H9 (cell line): Measurements from ENCODE around the gene VEZF1. TPM values are rescaled to one million over a fixed set of nuclear protein-coding genes. Genes with fewer than 3 reads are reported as not detected.

Experiments used
- DNase-seq: peaks from one replicate; pipeline ENCODE4 v3.0.0-alpha.2; 2017
- H2AFZ ChIP-seq: one replicate; pipeline ENCODE4 v1.6.1; 2013; ENCODE audit warnings: mild to moderate bottlenecking, low read length, control low read depth, moderate library complexity
- H2AK5ac ChIP-seq: 2 replicates; pipeline ENCODE4 v1.6.1; 2013; ENCODE audit warnings: low read length, control low read depth, mixed read lengths; ENCODE audit not compliant: insufficient read length
- H2BK120ac ChIP-seq: one replicate; pipeline ENCODE4 v1.6.1; 2013; ENCODE audit warnings: low read depth, mild to moderate bottlenecking, low read length, control low read depth, inconsistent platforms; ENCODE audit not compliant: poor library complexity, severe bottlenecking
- H2BK12ac ChIP-seq: 2 replicates; pipeline ENCODE4 v1.6.1; 2013; ENCODE audit warnings: low read length, control low read depth, mixed read lengths, low read depth; ENCODE audit not compliant: insufficient read length
- H2BK15ac ChIP-seq: 2 replicates; pipeline ENCODE4 v1.6.1; 2013; ENCODE audit warnings: low read depth, low read length, control low read depth
- H2BK20ac ChIP-seq: one replicate; pipeline ENCODE4 v1.6.1; 2013; ENCODE audit warnings: low read depth, mild to moderate bottlenecking, low read length, control low read depth, inconsistent platforms; ENCODE audit not compliant: poor library complexity, severe bottlenecking
- H2BK5ac ChIP-seq: 2 replicates; pipeline ENCODE4 v1.6.1; 2013; ENCODE audit warnings: low read length, control low read depth, mixed read lengths; ENCODE audit not compliant: insufficient read length
- H3K14ac ChIP-seq: 2 replicates; pipeline ENCODE4 v1.6.1; 2013; ENCODE audit warnings: low read length, control low read depth; ENCODE audit not compliant: insufficient read depth
- H3K18ac ChIP-seq: 2 replicates; pipeline ENCODE4 v1.6.1; 2013; ENCODE audit warnings: low read depth, mild to moderate bottlenecking, mixed read lengths, low read length, control low read depth; ENCODE audit not compliant: insufficient read length
- H3K23ac ChIP-seq: 2 replicates; pipeline ENCODE4 v1.6.1; 2013; ENCODE audit warnings: low read length, control low read depth, mixed read lengths, low read depth; ENCODE audit not compliant: insufficient read length
- H3K23me2 ChIP-seq: 2 replicates; pipeline ENCODE4 v1.6.1; 2013; ENCODE audit warnings: low read depth, mild to moderate bottlenecking, mixed read lengths, low read length, control low read depth; ENCODE audit not compliant: insufficient read length, poor library complexity, severe bottlenecking
- H3K27ac ChIP-seq: 2 replicates; pipeline ENCODE4 v1.5.1; 2013; ENCODE audit warnings: low read length, control low read depth, mixed read lengths, low read depth; ENCODE audit not compliant: insufficient read length
- H3K27me3 ChIP-seq: 2 replicates; pipeline ENCODE4 v1.6.1; 2013; ENCODE audit warnings: low read length, control low read depth, inconsistent platforms; ENCODE audit not compliant: insufficient read depth
- H3K4ac ChIP-seq: 2 replicates; pipeline ENCODE4 v1.6.1; 2013; ENCODE audit warnings: low read depth, mild to moderate bottlenecking, control low read depth, inconsistent platforms, low read length, moderate library complexity
- H3K4me1 ChIP-seq: 2 replicates; pipeline ENCODE4 v1.6.1; 2013; ENCODE audit warnings: low read length, control low read depth, inconsistent platforms; ENCODE audit not compliant: insufficient read depth
- H3K4me2 ChIP-seq: 2 replicates; pipeline ENCODE4 v1.6.1; 2013; ENCODE audit warnings: low read length, control low read depth, mixed read lengths; ENCODE audit not compliant: insufficient read length, insufficient read depth
- H3K56ac ChIP-seq: 2 replicates; pipeline ENCODE4 v1.6.1; 2013; ENCODE audit warnings: low read depth, mild to moderate bottlenecking, mixed read lengths, low read length, control low read depth; ENCODE audit not compliant: insufficient read length
- H3K79me1 ChIP-seq: 2 replicates; pipeline ENCODE4 v1.6.1; 2013; ENCODE audit warnings: low read depth, mild to moderate bottlenecking, moderate library complexity, low read length, control low read depth, inconsistent platforms; ENCODE audit not compliant: insufficient read depth, poor library complexity, severe bottlenecking
- H3K79me2 ChIP-seq: 2 replicates; pipeline ENCODE4 v1.6.1; 2013; ENCODE audit warnings: low read length, control low read depth, inconsistent platforms; ENCODE audit not compliant: insufficient read depth
- H3K9ac ChIP-seq: 2 replicates; pipeline ENCODE4 v1.6.1; 2013; ENCODE audit warnings: low read length, control low read depth, mixed read lengths; ENCODE audit not compliant: insufficient read length; ENCODE audit errors: extremely low read depth
- H3K9me3 ChIP-seq: one replicate; pipeline ENCODE4 v1.6.1; 2013; ENCODE audit warnings: low read depth, low read length, inconsistent platforms; ENCODE audit not compliant: control insufficient read depth
- H3T11ph ChIP-seq: one replicate; pipeline ENCODE4 v1.6.1; 2013; ENCODE audit warnings: mild to moderate bottlenecking, low read length, control low read depth, inconsistent platforms
- H4K20me1 ChIP-seq: one replicate; pipeline ENCODE4 v1.6.1; 2013; ENCODE audit not compliant: control insufficient read depth, insufficient read length, insufficient read depth
- H4K5ac ChIP-seq: 2 replicates; pipeline ENCODE4 v1.6.1; 2013; ENCODE audit warnings: low read depth, mild to moderate bottlenecking, mixed read lengths, low read length, control low read depth; ENCODE audit not compliant: insufficient read length
- H4K8ac ChIP-seq: replicated peaks from 2 replicates; pipeline ENCODE4 v1.6.1; 2013; ENCODE audit warnings: low read length, control low read depth, mixed read lengths, low read depth; ENCODE audit not compliant: insufficient read length
- H4K91ac ChIP-seq: 2 replicates; pipeline ENCODE4 v1.6.1; 2013; ENCODE audit warnings: low read depth, mild to moderate bottlenecking, moderate library complexity, mixed read lengths, low read length, control low read depth; ENCODE audit not compliant: insufficient read length
- H3K27ac Mint-ChIP-seq, 3 experiments: 2 replicates in 2 of 3; 3 replicates in 1 of 3; pipeline ENCODE4 v1.8.0; 2020 to 2021; ENCODE audit warnings: mixed read lengths in 3 of 3, mild to moderate bottlenecking in 1 of 3, moderate library complexity in 1 of 3
- H3K27me3 Mint-ChIP-seq: 2 replicates; pipeline ENCODE4 v1.8.0; 2021; ENCODE audit warnings: low read depth, mild to moderate bottlenecking, moderate library complexity, mixed read lengths
- H3K36me3 Mint-ChIP-seq, 3 experiments: 2 replicates in 2 of 3; 3 replicates in 1 of 3; pipeline ENCODE4 v1.8.0; 2020 to 2021; ENCODE audit warnings: low read depth in 3 of 3, mixed read lengths in 3 of 3; ENCODE audit not compliant: insufficient read depth in 1 of 3
- H3K4me1 Mint-ChIP-seq, 2 experiments: 2 replicates each; pipeline ENCODE4 v1.8.0; 2020; ENCODE audit warnings: mixed read lengths in 2 of 2
- H3K4me3 Mint-ChIP-seq, 2 experiments: 2 replicates in 1 of 2; 3 replicates in 1 of 2; pipeline ENCODE4 v1.8.0; 2020 to 2021; ENCODE audit warnings: mild to moderate bottlenecking in 2 of 2, mixed read lengths in 2 of 2, moderate library complexity in 1 of 2
- H3K9me3 Mint-ChIP-seq, 2 experiments: 2 replicates in 1 of 2; 3 replicates in 1 of 2; pipeline ENCODE4 v1.8.0; 2020; ENCODE audit warnings: mild to moderate bottlenecking in 2 of 2, mixed read lengths in 2 of 2, moderate library complexity in 1 of 2
- WGBS: extraction: QIAGEN DNeasy Blood & Tissue Kit; methylation state at CpG from one replicate; pipeline ENCODE4 v1.1.7; 2013; ENCODE audit warnings: missing lambda C conversion rate, low lambda C conversion rate, mixed read lengths; ENCODE audit not compliant: insufficient read length; ENCODE audit errors: extremely low coverage; 5-methylcytosine and 5-hydroxymethylcytosine counted together
- total RNA-seq: library from RNA; stranded (reverse); gene quantifications from 2 replicates; pipeline ENCODE4 v1.2.1, GENCODE V29; 2021
- TF ChIP-seq, protein P1 (sequence below): fragments of 200-600 bp; sonication (generic); conservative IDR thresholded peaks from 3 replicates; pipeline ENCODE4 v1.8.0; 2021; ENCODE audit warnings: antibody characterized with exemption, mild to moderate bottlenecking

The VEZF1 gene
- total RNA-seq, 1 experiment from 2014 or later = 58.1 TPM

DNA sequence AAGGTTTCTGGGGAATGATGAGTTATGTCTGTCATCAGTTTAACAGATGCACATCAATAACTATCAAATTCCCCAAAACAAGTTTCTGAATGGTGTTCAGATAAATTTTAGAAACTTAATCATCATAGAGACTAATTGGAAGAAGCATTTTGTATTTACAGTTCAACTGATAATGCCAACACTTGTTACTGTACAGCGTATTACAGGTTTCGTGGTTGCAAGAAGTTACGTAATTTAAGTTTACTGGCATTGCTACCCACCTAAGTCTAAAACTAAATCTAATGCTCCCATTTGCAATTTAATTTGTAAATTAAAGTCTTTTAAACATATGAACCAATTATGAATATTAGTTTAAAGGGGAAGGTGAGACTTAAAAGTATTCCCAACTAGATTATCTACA, 16.0 kb upstream of the VEZF1 start:
- H3K79me1 ChIP-seq = no peaks in the 10 kb centered on the region
- H2BK5ac ChIP-seq = no peak overlapping the region
- peaks cover 3% of the 10 kb centered on the region; the same call in 1 of the 2 replicates for H3K27me3 Mint-ChIP-seq
- no peak overlapping the region for H3T11ph ChIP-seq
- no peak overlapping the region for H3K4ac ChIP-seq
- peaks cover 30 to 43% of the 10 kb centered on the region in 2 experiments for H3K4me1 Mint-ChIP-seq
- peaks cover 45 to 76% (median 63%) of the 10 kb centered on the region in 3 experiments for H3K36me3 Mint-ChIP-seq
- no peak overlapping the region for H2BK12ac ChIP-seq
- peak overlapping the region; percentile 47 to 71 for H3K4me3 Mint-ChIP-seq
- H3K4me1 ChIP-seq = peaks cover 3% of the 10 kb centered on the region; the same call in 1 of the 2 replicates
- no peak overlapping the region for H4K8ac ChIP-seq
- peaks cover 9% of the 10 kb centered on the region for H3K23me2 ChIP-seq
- no peak overlapping the region for H2BK120ac ChIP-seq
- H3K23ac ChIP-seq = no peak overlapping the region
- H4K20me1 ChIP-seq = no peaks in the 10 kb centered on the region
- no peak overlapping the region for H2BK20ac ChIP-seq
- H4K91ac ChIP-seq = no peak overlapping the region
- H3K27ac Mint-ChIP-seq = peak overlapping the region in 1 of 3 experiments; percentile 64; a peak in 2 of 7 replicates
- no CpG with 5 or more reads among the region's 3 CpGs for WGBS
- no peaks in the 10 kb centered on the region for H3K9me3 ChIP-seq
- TF ChIP-seq, protein P1, sequence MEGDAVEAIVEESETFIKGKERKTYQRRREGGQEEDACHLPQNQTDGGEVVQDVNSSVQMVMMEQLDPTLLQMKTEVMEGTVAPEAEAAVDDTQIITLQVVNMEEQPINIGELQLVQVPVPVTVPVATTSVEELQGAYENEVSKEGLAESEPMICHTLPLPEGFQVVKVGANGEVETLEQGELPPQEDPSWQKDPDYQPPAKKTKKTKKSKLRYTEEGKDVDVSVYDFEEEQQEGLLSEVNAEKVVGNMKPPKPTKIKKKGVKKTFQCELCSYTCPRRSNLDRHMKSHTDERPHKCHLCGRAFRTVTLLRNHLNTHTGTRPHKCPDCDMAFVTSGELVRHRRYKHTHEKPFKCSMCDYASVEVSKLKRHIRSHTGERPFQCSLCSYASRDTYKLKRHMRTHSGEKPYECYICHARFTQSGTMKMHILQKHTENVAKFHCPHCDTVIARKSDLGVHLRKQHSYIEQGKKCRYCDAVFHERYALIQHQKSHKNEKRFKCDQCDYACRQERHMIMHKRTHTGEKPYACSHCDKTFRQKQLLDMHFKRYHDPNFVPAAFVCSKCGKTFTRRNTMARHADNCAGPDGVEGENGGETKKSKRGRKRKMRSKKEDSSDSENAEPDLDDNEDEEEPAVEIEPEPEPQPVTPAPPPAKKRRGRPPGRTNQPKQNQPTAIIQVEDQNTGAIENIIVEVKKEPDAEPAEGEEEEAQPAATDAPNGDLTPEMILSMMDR = no peak
- H3K18ac ChIP-seq = no peak overlapping the region
- no peak overlapping the region for H3K4me2 ChIP-seq
- H3K27me3 ChIP-seq = no peaks in the 10 kb centered on the region
- peaks cover 22% of the 10 kb centered on the region for H3K79me2 ChIP-seq
- H3K27ac ChIP-seq = no peak overlapping the region
- H3K14ac ChIP-seq = no peak overlapping the region
- H2AFZ ChIP-seq = no peak overlapping the region
- H3K9ac ChIP-seq = no peak overlapping the region
- H2BK15ac ChIP-seq = no peak overlapping the region
- DNase-seq = no peak
- no peak overlapping the region for H2AK5ac ChIP-seq
- peaks cover 3 to 9% of the 10 kb centered on the region in 2 experiments; a peak in 2 of 5 replicates for H3K9me3 Mint-ChIP-seq
- no peak overlapping the region for H4K5ac ChIP-seq
- H3K56ac ChIP-seq = no peak overlapping the region
